ENCODE results near the gene MAST1.
"Not testable (repeated sequence)": the region's sequence is repeated elsewhere in the genome, so short reads cannot be mapped to it uniquely, and the experiment has no call there.

The MAST1 gene

DNA sequence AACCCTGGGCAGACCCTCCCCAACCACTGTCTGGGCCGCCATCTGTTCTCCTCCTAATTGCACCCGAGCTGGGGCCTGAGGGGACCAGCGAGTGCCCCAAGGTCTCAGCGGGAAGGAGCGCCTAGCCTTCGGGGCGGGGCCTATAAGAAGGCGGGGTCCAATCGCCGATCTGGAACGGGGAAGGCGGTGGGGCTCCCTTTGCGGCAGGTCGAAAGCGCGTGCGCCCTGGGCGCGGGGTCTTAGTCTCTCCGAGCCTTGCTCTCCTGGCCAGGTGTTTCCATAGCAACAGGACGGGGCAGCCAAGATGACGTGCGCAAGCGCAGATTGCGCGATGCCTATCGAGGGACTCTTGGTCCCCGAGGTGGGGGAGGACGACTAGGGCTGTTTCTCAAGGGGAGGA lies 2.8 kb downstream of the MAST1 start:
- no peak for DNase-seq

DNA sequence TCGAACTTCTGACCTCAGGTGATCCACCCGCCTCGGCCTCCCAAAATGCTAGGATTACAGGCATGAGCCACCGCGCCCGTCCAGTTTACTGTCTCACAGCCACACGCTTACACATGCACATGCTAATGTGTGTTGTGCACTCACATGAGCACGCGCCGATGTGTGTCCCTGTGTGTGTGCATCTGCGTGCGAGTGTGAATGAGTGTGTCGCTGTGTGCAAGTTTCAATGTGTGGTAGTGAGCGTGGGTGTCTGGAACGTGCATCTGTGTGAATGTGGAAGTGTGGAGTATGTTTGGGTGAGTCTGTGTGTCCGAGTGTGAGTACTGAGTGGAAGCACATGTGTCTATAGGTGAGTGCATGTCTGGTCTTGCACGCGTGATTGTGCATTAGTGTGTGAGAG lies 4.2 kb downstream of the MAST1 start:
- no peak for DNase-seq

DNA sequence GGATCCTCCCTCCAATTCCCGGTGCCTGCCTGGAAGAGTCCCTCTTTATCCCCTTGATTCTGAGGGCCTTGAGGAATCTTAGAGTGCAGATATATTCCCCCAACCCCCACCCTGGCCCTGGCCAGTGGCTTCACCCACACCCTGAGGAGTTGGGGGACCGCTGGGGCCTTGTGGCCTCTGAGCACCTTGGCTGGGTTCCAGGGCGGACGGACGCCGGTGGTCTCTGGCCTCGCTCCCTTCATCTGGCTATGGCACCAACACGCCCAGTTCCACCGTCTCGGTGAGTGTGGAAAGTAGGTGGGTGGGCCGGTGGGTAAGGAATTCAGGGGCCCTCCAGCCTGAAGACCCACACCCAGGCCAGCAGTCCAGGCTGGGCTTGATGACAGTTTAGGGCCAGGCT lies 5.0 kb downstream of the MAST1 start:
- no peak for DNase-seq

DNA sequence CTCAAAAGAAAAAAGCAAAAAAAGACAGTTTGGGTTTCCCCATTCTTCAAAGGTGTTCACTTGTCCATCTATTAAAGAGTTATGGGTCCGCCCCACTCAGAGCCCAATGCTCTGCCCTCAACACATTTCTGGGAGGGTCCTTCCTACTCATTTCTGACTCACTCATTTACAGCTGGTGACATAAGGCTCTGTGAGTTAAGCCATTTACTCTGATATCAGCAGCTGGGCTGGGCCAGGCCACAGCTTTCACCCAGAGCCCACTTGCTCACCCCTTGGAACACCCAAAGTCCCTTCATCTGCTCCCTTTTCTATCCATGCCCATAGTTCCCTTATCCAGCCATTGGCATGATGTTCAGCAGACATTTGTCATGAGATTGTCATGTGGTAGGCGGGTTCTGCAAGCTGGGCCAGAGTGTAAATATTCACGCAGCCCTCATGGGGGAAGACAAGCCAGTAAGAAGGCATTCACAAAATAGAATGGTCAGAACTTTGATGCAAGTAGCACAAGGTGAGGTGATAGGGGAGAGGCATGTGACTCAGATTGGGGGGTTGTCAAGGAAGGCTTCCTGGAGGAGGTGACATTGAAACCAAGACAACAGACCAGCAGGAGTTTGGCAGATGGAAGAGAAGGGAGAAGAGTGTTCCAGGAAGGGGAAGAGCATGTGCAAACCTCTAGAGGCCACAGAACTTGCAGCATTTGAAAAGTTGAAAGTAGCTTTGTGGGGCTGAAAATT lies 5.9 kb downstream of the MAST1 start:
- DNase-seq: no peak

DNA sequence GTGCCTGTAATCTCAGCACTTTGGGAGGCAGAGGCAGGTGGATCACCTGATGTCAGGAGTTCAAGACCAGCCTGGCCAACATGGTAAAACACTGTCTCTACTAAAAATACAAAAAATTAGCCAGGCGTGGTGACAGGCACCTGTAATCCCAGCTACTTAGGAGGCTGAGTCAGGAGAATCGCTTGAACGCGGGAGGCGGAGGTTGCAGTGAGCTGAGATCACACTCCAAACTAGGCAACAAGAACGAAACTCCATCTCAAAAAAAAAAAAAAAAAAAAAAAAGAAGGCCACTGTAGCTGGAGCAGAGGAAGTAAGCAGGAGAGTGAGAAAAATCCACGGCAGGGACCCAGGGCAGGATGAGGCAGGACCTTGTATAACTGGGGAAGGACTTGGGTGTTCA lies 8.3 kb downstream of the MAST1 start:
- DNase-seq: not testable (repeated sequence)

DNA sequence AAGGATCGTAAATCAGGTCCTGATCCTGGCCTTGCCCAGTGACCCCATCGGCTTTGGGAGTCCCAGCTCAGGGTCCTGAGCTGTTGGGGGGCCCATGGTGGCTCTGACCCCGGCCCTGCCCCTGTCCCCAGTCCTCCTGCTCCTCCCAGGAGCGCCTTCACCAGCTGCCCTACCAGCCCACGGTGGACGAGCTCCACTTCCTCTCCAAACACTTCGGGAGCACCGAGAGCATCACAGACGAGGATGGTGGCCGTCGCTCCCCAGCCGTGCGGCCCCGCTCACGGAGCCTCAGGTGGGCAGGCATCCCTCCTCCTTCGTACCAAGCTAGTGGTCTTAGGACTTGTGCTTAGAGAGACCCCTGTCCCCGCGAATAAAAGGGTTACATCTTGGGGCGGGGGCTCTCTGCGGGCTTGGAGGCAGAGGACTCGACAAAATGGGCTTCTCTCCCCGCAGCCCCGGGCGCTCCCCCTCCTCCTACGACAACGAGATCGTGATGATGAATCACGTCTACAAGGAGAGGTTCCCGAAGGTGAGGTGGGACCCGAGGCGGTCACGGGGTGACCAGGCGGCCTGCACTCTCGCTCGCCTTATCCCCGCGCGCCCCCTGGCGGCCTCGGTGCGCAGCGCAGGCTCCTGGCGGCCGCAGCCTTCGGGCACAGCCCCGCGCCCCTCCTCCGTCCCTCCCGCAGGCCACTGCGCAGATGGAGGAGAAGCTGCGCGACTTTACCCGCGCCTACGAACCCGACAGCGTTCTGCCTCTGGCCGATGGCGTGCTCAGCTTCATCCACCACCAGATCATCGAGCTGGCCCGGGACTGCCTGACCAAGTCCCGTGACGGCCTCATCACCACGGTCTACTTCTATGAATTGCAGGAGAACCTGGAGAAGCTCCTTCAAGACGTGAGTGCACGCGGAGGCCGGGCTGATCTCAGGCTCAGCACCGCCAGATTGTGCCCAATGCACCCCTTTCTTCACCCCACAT lies 9.1 kb downstream of the MAST1 start:
- DNase-seq: peak; percentile 88

DNA sequence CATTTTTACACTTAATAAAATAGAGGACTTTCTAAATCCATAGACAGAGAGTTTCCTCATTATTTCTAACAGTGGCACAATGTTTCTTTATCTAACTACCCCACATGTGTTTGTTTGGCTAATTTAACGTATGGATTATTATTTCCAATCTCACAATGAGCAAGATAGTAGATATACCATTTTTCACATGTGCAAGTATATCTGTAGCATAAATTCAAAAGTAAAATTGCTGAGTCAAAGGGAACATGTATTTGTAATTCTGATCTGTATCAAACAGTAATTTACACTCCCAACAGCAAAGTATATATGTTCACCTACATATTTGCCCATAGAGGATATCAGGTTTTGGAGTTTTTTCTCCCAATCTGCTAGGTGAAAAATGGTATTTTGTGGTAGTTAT lies 18.3 kb downstream of the MAST1 start:
- DNase-seq: no peak

DNA sequence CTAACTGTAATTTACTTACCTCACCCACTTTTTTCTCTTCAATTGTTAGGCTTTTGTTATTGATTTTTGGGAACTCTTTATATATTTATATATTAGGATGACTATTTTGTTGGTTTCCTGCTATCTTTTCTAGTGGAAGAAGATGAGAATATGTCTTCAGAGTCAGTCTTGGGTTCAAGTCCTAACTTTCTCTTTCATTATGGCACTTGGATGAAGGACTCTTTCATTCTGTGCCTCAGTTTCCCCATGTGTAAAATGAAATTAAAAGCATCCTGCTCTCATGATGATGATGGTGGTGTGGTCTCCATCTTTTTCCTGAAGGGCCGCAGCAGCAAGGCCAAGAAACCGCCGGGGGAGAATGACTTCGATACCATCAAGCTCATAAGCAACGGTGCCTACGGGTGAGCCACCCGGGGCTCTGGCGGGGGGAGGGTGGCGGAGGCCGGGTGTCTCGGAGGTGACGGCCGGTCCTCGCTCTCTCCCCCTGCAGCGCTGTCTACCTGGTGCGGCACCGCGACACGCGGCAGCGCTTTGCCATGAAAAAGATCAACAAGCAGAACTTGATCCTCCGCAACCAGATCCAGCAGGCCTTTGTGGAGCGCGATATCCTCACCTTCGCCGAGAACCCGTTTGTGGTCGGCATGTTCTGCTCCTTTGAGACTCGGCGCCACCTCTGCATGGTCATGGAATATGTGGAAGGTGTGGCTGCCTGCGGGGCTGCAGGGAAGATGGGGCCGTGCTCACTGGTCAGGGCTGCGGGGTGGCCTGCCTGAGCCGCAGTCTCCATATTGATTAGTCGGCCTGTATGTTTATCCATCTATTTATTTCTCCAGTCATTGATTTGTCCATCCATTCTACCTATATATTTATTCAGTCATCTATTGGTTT lies 20.0 kb downstream of the MAST1 start:
- no peak for DNase-seq

DNA sequence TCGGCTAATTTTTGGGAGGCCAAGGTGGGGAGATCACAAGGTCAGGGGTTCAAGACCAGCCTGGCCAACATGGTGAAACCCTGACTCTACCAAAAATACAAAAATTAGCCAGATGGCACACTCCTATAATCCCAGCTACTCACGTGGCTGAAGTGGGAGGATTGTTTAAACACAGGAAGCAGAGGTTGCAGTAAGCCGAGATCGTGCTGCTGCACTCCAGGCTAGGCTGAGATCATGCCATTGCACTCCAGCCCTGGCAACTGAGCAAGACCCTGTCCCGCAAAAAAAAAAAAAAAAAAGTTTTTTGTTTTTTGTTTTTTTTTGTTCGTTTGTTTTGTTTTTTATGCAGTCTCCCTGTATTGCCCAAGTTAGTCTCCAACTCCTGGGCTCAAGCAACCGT lies 21.2 kb downstream of the MAST1 start:
- no peak for DNase-seq

DNA sequence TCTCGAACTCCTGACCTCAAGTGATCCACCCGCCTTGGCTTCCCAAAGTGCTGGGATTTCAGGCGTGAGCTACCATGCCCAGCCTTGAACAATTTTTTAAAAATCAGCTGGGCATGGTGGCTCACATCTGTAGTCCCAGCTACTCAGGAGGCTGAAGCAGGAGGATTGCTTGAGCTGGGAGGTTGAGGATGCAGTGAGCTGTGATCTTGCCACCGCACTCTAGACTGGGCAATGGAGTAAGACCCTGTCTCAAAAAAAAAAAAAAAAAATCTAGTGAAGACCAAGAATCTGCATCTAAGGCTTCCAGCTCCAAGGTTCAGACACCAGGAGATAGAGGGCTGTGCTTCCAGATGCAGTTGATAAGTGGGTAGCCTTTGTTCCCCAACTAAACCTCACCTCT lies 25.8 kb downstream of the MAST1 start:
- DNase-seq: no peak

DNA sequence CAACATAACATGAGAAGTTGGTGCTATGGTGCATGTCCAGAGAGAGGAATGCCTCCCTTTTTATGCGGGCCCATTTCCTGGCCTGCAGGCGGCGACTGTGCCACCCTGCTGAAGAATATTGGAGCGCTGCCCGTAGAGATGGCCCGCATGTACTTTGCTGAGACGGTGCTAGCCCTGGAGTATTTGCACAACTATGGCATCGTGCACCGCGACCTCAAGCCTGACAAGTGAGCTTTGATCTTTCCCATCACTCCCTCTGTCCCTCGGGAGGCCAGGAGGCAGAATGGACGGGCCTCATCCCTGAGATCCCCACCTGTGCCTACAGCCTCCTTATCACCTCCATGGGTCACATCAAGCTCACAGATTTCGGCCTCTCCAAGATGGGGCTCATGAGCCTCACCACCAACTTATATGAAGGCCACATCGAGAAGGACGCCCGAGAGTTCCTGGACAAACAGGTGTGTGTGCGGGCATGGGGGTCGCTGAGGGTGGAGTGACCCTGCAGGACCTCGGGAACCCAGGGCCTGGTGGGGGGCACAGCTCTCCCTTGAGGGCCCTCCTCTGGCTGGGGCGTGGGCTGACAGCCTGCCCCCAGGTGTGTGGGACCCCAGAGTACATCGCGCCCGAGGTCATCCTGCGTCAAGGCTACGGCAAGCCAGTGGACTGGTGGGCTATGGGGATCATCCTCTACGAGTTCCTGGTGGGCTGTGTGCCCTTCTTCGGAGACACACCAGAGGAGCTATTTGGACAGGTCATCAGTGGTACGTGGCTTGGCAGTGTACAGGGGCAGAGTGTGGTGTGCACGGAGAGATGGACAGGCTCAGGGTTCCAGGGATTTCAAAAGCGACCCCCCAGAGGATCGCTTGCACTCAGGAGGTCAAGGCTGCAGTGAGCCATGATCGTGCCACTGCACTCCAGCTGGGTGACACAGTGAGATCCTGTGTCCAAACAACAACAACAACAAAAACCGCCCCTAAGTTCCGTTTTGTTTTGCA lies 26.7 kb downstream of the MAST1 start:
- DNase-seq: no peak

DNA sequence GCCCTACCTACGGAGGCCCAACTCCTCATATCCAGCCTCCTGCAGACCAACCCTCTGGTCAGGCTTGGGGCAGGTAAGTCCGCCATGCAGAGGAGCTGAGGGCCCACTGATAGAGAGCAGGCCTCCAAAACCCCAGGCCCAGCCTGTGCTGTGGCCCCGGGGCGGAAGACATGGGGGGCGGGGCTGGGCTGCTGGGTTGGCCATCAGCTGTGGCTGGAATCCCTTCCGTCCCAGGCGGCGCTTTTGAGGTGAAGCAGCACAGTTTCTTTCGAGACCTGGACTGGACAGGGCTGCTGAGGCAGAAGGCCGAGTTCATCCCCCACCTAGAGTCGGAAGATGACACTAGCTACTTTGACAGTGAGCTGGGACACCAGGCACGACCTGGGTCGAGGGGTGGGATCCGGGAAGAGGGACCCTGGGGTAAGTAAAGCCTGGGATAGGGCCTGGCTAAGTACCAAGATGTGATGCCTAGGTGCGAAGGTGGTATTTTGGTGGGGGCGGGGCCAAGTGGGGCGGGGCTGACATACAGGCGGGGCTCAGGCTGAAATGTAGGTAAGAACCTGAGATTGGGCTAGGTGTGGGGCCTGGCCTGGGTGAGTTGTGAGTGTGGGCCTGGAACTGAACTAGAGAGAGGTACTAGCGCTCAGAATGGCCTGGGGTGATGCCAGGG lies 27.6 kb downstream of the MAST1 start:
- DNase-seq: no peak

DNA sequence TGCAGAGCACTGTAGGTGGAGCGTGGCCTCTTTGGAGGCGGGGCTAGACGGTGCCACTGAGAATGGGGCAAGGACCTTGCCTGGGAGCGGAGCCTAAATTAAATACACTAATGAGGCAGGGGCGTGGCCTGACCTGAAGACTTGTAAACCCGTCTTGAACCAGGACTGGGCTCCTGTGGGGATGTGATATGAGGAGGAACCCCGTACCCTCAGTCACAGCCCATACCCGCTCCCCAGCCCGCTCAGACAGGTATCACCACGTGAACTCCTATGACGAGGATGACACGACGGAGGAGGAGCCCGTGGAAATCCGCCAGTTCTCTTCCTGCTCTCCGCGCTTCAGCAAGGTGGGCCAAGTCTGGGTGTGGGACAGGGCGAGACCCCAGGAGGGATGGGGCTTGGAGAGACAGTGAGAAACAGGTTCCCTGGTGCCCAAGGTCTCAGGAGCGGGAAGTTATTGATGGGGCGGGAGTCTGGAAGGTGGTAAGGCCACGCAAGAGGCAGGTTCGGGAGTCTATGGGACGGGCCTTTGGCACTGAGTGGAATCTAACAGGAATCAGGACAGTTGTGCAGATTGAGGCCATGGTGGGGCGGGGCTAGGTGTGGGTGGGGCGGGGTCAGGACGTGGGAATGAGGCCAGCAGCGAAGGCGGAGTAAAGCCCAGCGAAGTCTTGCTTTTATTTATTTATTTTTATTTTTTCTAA lies 28.3 kb downstream of the MAST1 start:
- DNase-seq: no peak

DNA sequence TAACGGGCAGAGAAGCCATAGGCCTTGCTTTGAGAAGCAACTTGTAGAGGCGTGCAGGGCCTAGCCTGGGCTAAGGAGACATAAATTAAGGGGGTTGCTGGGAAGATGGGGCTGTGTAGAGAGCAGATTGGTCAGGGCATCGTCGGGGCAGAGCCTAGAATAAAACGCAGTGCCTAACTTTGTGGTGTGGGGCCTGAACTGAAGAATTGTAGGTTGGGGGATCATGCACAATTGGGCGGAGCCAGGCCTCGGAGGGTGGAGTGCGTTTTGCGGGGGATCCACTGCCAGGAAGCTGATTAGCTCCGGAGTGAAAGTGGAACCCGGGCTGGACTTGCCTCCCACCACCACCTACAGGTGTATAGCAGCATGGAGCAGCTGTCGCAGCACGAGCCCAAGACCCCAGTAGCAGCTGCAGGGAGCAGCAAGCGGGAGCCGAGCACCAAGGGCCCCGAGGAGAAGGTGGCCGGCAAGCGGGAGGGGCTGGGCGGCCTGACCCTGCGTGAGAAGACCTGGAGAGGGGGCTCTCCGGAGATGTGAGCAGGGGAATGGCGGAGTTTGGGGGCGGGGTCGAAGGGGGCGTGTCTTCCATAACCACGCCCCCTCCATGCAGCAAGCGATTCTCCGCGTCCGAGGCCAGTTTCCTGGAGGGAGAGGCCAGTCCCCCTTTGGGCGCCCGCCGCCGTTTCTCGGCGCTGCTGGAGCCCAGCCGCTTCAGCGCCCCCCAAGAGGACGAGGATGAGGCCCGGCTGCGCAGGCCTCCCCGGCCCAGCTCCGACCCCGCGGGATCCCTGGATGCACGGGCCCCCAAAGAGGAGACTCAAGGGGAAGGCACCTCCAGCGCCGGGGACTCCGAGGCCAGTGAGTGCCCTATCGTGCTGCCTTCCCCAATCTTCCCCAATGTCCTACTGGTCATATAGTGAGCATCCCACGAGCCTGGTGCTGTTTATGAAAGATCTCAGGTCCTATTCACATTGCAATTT lies 29.1 kb downstream of the MAST1 start:
- DNase-seq: peak; percentile 54

DNA sequence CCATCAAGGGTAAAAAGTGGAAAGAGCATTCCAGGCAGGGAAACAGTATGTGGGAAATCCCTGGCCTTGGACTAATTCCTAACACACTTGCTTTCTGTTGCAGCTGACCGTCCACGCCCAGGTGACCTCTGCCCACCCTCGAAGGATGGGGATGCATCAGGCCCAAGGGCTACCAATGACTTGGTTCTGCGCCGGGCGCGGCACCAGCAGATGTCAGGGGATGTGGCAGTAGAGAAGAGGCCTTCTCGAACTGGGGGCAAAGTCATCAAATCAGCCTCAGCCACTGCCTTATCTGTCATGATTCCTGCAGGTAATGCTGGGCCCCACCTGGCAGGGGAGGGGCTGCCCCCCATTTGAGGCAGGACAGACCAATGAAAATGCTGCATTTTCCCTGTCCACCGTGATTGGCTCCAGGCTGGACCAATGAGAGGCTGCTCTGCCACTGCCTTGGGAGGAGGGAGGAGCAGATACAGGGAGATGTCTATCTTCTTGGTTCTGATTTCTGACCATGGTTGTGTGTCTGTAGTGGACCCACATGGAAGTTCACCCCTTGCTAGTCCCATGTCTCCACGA lies 30.3 kb downstream of the MAST1 start:
- no peak for DNase-seq

DNA sequence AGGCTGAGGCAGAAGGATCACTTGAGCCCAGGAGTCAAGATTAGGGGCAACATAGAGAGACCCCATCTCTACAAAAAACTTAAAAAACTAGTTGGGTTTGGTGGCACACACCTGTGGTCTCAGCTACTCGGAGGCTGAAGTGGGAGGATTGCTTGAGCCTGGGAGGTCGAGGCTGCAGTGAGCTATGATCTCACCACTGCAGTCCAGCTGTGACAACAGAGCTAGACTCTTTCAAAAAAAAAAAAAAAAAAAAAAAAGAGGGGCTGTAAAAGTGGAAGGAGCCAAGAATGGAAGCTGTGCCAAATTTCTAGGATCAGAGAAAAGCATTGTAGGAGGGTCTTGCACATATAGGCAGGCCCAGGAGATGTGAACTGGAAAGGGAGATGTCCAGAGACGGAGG lies 33.4 kb downstream of the MAST1 start:
- no peak for DNase-seq

DNA sequence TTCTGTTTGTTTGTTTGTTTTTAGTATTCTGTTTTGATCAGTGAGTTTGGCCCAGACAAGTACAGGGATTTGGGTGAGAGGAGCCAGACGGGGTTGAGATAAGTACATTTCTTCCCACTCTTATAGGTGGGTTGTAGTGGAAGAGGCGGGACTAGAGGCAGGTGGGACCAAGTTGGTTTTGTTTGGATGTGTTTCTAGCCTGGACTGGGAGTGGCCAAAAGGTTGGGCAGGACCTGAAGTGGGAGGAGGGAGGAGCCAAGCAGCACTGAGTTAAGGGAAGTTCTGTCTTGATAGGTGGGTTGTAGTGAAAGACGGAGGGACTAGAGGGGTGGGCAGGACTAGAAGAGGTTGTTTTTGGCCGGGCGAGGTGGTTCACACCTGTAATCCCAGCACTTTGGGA lies 33.9 kb downstream of the MAST1 start:
- DNase-seq: no peak

DNA sequence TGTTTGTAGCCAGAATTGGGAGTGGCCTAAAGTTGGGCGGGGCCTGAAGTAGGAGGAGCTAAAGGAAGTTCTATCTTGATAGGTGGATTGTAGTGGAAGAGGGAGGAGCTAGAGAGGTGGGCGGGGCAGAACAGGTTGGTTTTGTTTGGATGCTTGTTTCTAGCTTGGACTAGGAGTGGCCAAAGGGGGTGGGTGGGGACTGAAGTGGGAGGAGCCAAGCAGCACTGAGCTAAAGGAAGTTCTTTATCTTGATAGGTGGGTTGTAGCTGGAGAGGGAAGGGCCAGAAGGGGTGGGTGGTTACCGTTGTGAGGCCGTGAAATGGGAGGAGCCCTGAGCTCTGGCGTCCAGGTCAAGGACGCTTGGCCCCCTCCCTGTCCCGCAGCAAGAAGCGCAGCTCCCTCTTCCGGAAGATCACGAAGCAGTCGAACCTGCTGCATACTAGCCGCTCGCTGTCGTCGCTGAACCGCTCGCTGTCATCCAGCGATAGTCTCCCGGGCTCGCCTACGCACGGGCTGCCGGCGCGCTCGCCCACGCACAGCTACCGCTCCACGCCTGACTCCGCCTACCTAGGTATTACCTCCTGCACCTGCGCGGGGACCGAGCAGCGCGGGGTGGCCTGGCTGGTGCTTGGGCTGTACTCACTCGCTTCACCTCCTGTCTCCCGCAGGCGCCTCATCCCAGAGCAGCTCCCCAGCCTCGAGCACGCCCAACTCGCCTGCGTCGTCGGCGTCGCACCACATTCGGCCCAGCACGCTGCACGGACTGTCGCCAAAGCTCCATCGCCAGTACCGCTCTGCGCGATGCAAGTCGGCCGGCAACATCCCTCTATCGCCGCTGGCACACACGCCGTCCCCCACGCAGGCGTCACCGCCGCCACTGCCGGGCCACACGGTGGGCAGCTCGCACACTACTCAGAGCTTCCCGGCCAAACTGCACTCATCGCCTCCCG lies 34.9 kb downstream of the MAST1 start:
- DNase-seq: peak; percentile 58

All from activated naive CD4-positive, alpha-beta T cell treated with Interleukin-2 at 50 U/mL for 16 hours (primary cell).